HCT116 (cell line): ENCODE data around the gene ANXA6.

Experiments
- CEBPB ChIP-seq: IDR thresholded peaks from 2 replicates; pipeline ENCODE4 v1.6.1; 2012; ENCODE audit warnings: low read depth
- EZH2 ChIP-seq: fragments of 200-600 bp; sonication (generic); IDR thresholded peaks from 2 replicates; pipeline ENCODE4 v1.6.1; 2017; ENCODE audit warnings: antibody characterized with exemption, mixed run types
- POLR2AphosphoS5 ChIP-seq: IDR thresholded peaks from 2 replicates; pipeline ENCODE4 v1.6.1; 2011; ENCODE audit warnings: mild to moderate bottlenecking, low read depth, low read length, moderate library complexity
- TF ChIP-seq, protein P1 (sequence below), 3 experiments: fragments of 200-600 bp in 1 of 3; sonication (generic) in 1 of 3; IDR thresholded peaks in 2 of 3; conservative IDR thresholded peaks in 1 of 3; 2 replicates each; pipeline ENCODE4 v1.5.1; 2012 to 2017; ENCODE audit warnings: low read depth in 2 of 3, low read length in 2 of 3, antibody characterized with exemption in 1 of 3, borderline replicate concordance in 1 of 3, control low read depth in 1 of 3, mild to moderate bottlenecking in 1 of 3, mixed read lengths in 1 of 3, mixed run types in 1 of 3, moderate library complexity in 1 of 3; ENCODE audit not compliant: insufficient read depth in 1 of 3

DNA sequence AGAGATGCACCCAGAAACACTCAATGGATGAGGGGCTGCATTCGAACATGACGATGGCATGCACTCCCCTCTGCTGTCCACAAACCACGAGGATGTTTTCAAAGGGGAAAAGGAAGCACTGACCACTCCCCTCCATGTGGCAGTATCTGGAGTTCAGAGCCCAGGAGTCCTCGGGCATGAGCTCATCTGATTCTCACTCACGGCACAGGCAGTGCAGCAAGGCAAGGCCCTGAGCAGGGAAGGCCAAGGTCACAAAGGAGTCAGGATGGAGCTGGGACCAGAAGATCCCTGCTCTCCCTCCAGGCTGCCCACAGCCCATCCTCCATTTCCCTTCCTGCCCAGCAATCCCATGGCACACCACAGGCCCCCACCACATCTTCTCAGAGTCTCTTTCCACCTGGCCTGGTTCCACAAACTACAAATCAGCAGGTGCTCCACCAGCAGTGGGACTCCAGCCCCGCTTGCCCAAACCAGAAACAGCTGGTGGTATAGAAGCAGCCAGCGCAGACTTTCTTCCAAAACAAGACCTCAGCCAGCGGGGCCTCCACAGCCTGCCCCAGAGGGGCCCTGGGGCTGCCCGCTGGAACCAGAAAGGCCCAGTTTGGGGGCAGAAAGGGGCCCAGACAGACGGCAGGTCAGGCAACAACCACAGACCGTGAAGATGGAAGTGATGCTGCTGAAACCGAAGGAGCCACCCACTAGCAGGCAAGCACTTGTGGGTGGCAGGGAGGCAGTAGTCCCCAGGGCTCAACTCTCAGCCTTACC lies 89.0 kb downstream of the ANXA6 start:
- TF ChIP-seq, protein P1, sequence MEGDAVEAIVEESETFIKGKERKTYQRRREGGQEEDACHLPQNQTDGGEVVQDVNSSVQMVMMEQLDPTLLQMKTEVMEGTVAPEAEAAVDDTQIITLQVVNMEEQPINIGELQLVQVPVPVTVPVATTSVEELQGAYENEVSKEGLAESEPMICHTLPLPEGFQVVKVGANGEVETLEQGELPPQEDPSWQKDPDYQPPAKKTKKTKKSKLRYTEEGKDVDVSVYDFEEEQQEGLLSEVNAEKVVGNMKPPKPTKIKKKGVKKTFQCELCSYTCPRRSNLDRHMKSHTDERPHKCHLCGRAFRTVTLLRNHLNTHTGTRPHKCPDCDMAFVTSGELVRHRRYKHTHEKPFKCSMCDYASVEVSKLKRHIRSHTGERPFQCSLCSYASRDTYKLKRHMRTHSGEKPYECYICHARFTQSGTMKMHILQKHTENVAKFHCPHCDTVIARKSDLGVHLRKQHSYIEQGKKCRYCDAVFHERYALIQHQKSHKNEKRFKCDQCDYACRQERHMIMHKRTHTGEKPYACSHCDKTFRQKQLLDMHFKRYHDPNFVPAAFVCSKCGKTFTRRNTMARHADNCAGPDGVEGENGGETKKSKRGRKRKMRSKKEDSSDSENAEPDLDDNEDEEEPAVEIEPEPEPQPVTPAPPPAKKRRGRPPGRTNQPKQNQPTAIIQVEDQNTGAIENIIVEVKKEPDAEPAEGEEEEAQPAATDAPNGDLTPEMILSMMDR (IDR thresholded peaks at IDR 0.05 in 2 of 3, conservative IDR thresholded peaks at IDR 0.05 in 1 of 3; ENCODE audit: borderline replicate concordance in 1 of 3, insufficient read depth in 1 of 3, low read depth in 2 of 3, low read length in 2 of 3), result no peak
- no peak for TF ChIP-seq EZH2
- no peak for TF ChIP-seq CEBPB
- TF ChIP-seq POLR2AphosphoS5, result no peak
